HCT116 (cell line): ENCODE data around the gene GPR85. TPM values are rescaled to one million over a fixed set of nuclear protein-coding genes. Genes with fewer than 3 reads are reported as not detected.

Experiments used
- ATAC-seq: fragments of 200-7000 bp; cut with Tn5 transposase; 2 replicates; pipeline ENCODE4 v1.9.1; 2020; ENCODE audit warnings: mild to moderate bottlenecking, moderate library complexity
- BruUV-seq: library from RNA; stranded (reverse); fragments of 400-500 nt; replicated peaks from 2 replicates; lab custom pipeline; 2021; lab: Mats Ljungman, UMichigan
- CTCF ChIA-PET: fragments of 300-600 bp; sonication (Branson Sonifier 250); formaldehyde crosslinking; loops from one replicate; lab custom pipeline; 2021; ENCODE audit warnings: antibody characterized with exemption; lab: Charles Lee
- POLR2A ChIA-PET: fragments of 300-600, 350-600 bp; sonication (Branson Sonifier 250); formaldehyde crosslinking; loops from one replicate; lab custom pipeline; 2021; ENCODE audit warnings: antibody characterized with exemption; lab: Charles Lee
- RAD21 ChIA-PET, 2 experiments: fragments of 300-600 bp; sonication (Branson Sonifier 250); formaldehyde crosslinking; loops; one replicate each; lab custom pipeline; 2023; ENCODE audit warnings: low total read pairs in 2 of 2; ENCODE audit not compliant: uncharacterized antibody in 2 of 2, unreplicated experiment in 2 of 2, low non-redundant PET in 1 of 2; lab: Charles Lee
- DNase-seq: peaks from one replicate; pipeline ENCODE4 v3.0.0-alpha.2; 2010; ENCODE audit warnings: low read depth, low spot score
- H2AFZ ChIP-seq: fragments of 200-600 bp; shearing (Covaris generic), sonication (generic); 2 replicates; pipeline ENCODE4 v1.6.1; 2017; ENCODE audit warnings: low read depth, mixed run types, mixed read lengths, antibody characterized with exemption, low read length; ENCODE audit not compliant: poor library complexity, severe bottlenecking
- H3K27ac ChIP-seq: 2 replicates; pipeline ENCODE4 v1.5.1; 2012; ENCODE audit warnings: low read depth, low read length
- H3K27me3 ChIP-seq: fragments of 200-600 bp; sonication (generic); 2 replicates; pipeline ENCODE4 v1.6.1; 2016; ENCODE audit warnings: mixed run types, low read length, mixed read lengths; ENCODE audit not compliant: insufficient read depth
- H3K36me3 ChIP-seq, 2 experiments: fragments of 200-500 bp in 1 of 2; fragments of 200-600 bp in 1 of 2; sonication (Bioruptor generic) in 1 of 2; sonication (generic) in 1 of 2; 2 replicates each; pipeline versions ENCODE4 v1.5.1 to v1.6.1; 2014 to 2016; ENCODE audit warnings: low read length in 2 of 2, inconsistent platforms in 1 of 2, mixed read lengths in 1 of 2, mixed run types in 1 of 2; ENCODE audit not compliant: insufficient read depth in 2 of 2, control insufficient read depth in 1 of 2
- H3K4me1 ChIP-seq, 2 experiments: fragments of 200-600 bp in 1 of 2; sonication (generic) in 1 of 2; 2 replicates each; pipeline versions ENCODE4 v1.5.1 to v1.6.1; 2012 to 2017; ENCODE audit warnings: low read length in 2 of 2, inconsistent platforms in 1 of 2, mild to moderate bottlenecking in 1 of 2, mixed read lengths in 1 of 2, mixed run types in 1 of 2, moderate library complexity in 1 of 2; ENCODE audit not compliant: insufficient read depth in 2 of 2, control insufficient read depth in 1 of 2
- H3K4me2 ChIP-seq: fragments of 200-600 bp; sonication (generic); 2 replicates; pipeline ENCODE4 v1.6.1; 2017; ENCODE audit warnings: mixed run types, low read length, mixed read lengths
- H3K4me3 ChIP-seq, 2 experiments: fragments of 200-600 bp in 1 of 2; sonication (generic) in 1 of 2; replicated peaks in 1 of 2; 2 replicates each; pipeline ENCODE4 v1.5.1; 2011 to 2016; ENCODE audit warnings: low read length in 2 of 2, control low read depth in 1 of 2, low read depth in 1 of 2, mild to moderate bottlenecking in 1 of 2, mixed read lengths in 1 of 2, mixed run types in 1 of 2
- H3K79me2 ChIP-seq: fragments of 200-600 bp; sonication (generic); 2 replicates; pipeline ENCODE4 v1.6.1; 2017; ENCODE audit warnings: mild to moderate bottlenecking, mixed run types, low read length, moderate library complexity, mixed read lengths; ENCODE audit not compliant: insufficient read depth
- H3K9ac ChIP-seq: fragments of 200-600 bp; sonication (generic); 2 replicates; pipeline ENCODE4 v1.6.1; 2016; ENCODE audit warnings: low read length, mixed read lengths
- H3K9me2 ChIP-seq: fragments of 200-600 bp; sonication (generic), shearing (Covaris generic); 2 replicates; pipeline ENCODE4 v1.6.1; 2017; ENCODE audit warnings: mixed run types, mild to moderate bottlenecking, moderate library complexity; ENCODE audit not compliant: insufficient read depth
- H3K9me3 ChIP-seq, 2 experiments: fragments of 200-500 bp in 1 of 2; fragments of 200-600 bp in 1 of 2; sonication (Bioruptor generic) in 1 of 2; sonication (generic) in 1 of 2; 2 replicates each; pipeline ENCODE4 v1.6.1; 2014 to 2017; ENCODE audit warnings: low read length in 2 of 2, mixed read lengths in 2 of 2, inconsistent platforms in 1 of 2, low read depth in 1 of 2, mild to moderate bottlenecking in 1 of 2, mixed run types in 1 of 2, moderate library complexity in 1 of 2; ENCODE audit not compliant: control insufficient read depth in 1 of 2, insufficient read depth in 1 of 2
- H4K20me1 ChIP-seq: fragments of 200-600 bp; sonication (generic), shearing (Covaris generic); 2 replicates; pipeline ENCODE4 v1.6.1; 2017; ENCODE audit warnings: mixed run types, mild to moderate bottlenecking, moderate library complexity; ENCODE audit not compliant: insufficient read depth
- CBX3 ChIP-seq: IDR thresholded peaks from 2 replicates; pipeline ENCODE4 v1.6.1; 2012; ENCODE audit warnings: low read depth
- CEBPB ChIP-seq: IDR thresholded peaks from 2 replicates; pipeline ENCODE4 v1.6.1; 2012; ENCODE audit warnings: low read depth
- EGR1 ChIP-seq: IDR thresholded peaks from 2 replicates; pipeline ENCODE4 v1.6.1; 2012; ENCODE audit warnings: low read depth
- ELF1 ChIP-seq: IDR thresholded peaks from 2 replicates; pipeline ENCODE4 v1.6.1; 2012; ENCODE audit warnings: low read depth, borderline replicate concordance
- EZH2 ChIP-seq: fragments of 200-600 bp; sonication (generic); IDR thresholded peaks from 2 replicates; pipeline ENCODE4 v1.6.1; 2017; ENCODE audit warnings: antibody characterized with exemption, mixed run types
- EZH2phosphoT487 ChIP-seq: fragments of 200-600 bp; IDR thresholded peaks from 2 replicates; pipeline ENCODE4 v1.6.1; 2018; ENCODE audit warnings: antibody characterized with exemption, borderline replicate concordance
- JUND ChIP-seq: IDR thresholded peaks from 2 replicates; pipeline ENCODE4 v1.6.1; 2012
- POLR2A ChIP-seq: IDR thresholded peaks from 2 replicates; pipeline ENCODE4 v1.7.0; 2011; ENCODE audit warnings: borderline replicate concordance; ENCODE audit not compliant: insufficient read depth, insufficient read length; ENCODE audit errors: extremely low read depth
- POLR2AphosphoS5 ChIP-seq: IDR thresholded peaks from 2 replicates; pipeline ENCODE4 v1.6.1; 2011; ENCODE audit warnings: mild to moderate bottlenecking, low read depth, low read length, moderate library complexity
- RAD21 ChIP-seq: IDR thresholded peaks from 2 replicates; pipeline ENCODE4 v1.6.1; 2012; ENCODE audit warnings: low read depth, mild to moderate bottlenecking
- SIN3A ChIP-seq: IDR thresholded peaks from 2 replicates; pipeline ENCODE4 v1.6.1; 2012; ENCODE audit warnings: low read depth
- SP1 ChIP-seq: IDR thresholded peaks from 2 replicates; pipeline ENCODE4 v1.6.1; 2012; ENCODE audit warnings: low read depth
- SRF ChIP-seq: IDR thresholded peaks from 2 replicates; pipeline ENCODE4 v1.6.1; 2012; ENCODE audit warnings: low read depth
- TCF7L2 ChIP-seq: IDR thresholded peaks from 2 replicates; pipeline ENCODE4 v1.7.0; 2011; ENCODE audit warnings: borderline replicate concordance, inconsistent platforms; ENCODE audit not compliant: insufficient read depth, insufficient read length; ENCODE audit errors: extremely low read depth
- ZFX ChIP-seq: fragments of 450-650 bp; IDR thresholded peaks from 2 replicates; pipeline ENCODE4 v1.6.1; 2017
- ZNF274 ChIP-seq: fragments of 200-500 bp; sonication (Bioruptor generic); IDR thresholded peaks from 2 replicates; pipeline ENCODE4 v1.6.1; 2014; ENCODE audit warnings: mild to moderate bottlenecking, low read depth, low read length, inconsistent platforms
- intact Hi-C: fragments of 100-400 bp; cut with micrococcal nuclease; formaldehyde crosslinking; loops from 2 replicates; pipeline ENCODE4 v1.10.0; 2022
- total RNA-seq: library from RNA; stranded (reverse); gene quantifications from one replicate; pipeline ENCODE4 v1.2.1, GENCODE V29; 2021; ENCODE audit not compliant: unreplicated experiment
- TF ChIP-seq, protein P1 (sequence below): IDR thresholded peaks from 2 replicates; pipeline ENCODE4 v1.6.1; 2012; ENCODE audit warnings: low read depth
- TF ChIP-seq, protein P2 (sequence below): IDR thresholded peaks from 2 replicates; pipeline ENCODE4 v1.6.1; 2012

The GPR85 gene
- total RNA-seq, 1 experiment from 2014 or later, result not detected

DNA sequence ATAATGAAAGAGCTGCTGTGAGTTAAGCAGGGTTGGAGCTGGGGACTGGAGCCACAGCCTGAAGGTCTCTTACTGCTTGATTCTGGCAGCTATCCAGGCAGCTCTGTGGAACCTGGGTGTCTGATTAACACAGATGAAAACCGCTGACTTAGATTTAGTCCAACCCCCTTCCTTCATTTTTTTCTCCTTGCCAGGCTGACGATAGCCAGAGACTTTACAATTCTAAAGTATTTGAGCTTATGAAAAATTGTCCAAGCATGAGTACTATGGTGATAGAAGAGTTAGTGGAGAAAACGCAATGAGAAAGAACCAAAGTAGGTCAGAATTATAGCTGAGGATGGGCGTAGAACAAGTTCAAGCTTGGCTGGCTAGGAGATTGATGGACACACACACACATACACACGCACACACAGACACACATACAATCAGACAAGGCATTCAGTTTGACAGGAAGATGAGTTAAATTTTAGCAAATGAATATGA is 13.5 kb upstream of the GPR85 start (continued):
- TF ChIP-seq, protein P1, sequence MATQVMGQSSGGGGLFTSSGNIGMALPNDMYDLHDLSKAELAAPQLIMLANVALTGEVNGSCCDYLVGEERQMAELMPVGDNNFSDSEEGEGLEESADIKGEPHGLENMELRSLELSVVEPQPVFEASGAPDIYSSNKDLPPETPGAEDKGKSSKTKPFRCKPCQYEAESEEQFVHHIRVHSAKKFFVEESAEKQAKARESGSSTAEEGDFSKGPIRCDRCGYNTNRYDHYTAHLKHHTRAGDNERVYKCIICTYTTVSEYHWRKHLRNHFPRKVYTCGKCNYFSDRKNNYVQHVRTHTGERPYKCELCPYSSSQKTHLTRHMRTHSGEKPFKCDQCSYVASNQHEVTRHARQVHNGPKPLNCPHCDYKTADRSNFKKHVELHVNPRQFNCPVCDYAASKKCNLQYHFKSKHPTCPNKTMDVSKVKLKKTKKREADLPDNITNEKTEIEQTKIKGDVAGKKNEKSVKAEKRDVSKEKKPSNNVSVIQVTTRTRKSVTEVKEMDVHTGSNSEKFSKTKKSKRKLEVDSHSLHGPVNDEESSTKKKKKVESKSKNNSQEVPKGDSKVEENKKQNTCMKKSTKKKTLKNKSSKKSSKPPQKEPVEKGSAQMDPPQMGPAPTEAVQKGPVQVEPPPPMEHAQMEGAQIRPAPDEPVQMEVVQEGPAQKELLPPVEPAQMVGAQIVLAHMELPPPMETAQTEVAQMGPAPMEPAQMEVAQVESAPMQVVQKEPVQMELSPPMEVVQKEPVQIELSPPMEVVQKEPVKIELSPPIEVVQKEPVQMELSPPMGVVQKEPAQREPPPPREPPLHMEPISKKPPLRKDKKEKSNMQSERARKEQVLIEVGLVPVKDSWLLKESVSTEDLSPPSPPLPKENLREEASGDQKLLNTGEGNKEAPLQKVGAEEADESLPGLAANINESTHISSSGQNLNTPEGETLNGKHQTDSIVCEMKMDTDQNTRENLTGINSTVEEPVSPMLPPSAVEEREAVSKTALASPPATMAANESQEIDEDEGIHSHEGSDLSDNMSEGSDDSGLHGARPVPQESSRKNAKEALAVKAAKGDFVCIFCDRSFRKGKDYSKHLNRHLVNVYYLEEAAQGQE, result no peak
- TF ChIP-seq EGR1, result no peak
- no peak for TF ChIP-seq CEBPB
- no peak for TF ChIP-seq ZNF274
- TF ChIP-seq ZFX, result no peak
- no peak for TF ChIP-seq TCF7L2
- no peak for TF ChIP-seq SRF
- no peak for TF ChIP-seq SIN3A
- TF ChIP-seq, all 23 proteins: peak for 0

DNA sequence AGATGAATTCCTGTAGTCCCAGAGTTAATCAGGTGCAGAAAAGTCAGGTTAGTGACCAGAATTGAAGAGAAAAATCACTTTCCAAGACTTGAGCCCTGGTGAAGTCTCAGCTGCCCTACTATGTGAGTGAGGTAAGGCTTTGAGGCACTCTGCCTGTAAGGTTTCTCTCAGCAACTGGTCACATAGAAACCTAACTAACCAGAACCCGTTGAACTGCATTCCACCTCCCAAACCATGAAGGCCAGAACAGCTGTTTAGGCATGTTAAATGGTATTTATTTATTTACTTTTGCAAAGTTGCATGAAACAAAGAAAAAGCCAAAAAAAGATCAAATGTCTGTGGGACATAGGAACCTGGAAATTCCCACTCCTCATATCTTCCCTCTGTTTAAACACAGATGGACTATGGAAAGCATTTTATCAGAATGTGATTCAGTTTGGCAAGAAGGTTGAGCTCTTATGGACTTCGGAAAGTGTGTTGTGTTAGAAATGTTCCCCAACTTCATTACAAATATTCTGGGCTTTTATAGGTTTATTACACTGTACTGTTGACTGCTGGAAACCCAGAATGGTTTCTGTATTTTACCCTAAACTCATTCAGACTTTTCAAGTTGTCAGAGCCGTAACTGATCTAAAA is 12.8 kb upstream of the GPR85 start:
- Histone ChIP-seq H3K27ac (no peak overlapping the region), H3K79me2 (no peaks in the 10 kb centered on the region), H4K20me1 (no peaks in the 10 kb centered on the region), H3K4me3 (no peak overlapping the region), H3K27me3 (no peaks in the 10 kb centered on the region), H3K9me2 (no peaks in the 10 kb centered on the region), H3K9ac (no peak overlapping the region), H3K4me2 (no peak overlapping the region), H3K4me1 (no peaks in the 10 kb centered on the region; a peak in 1 of 4 replicates), H2AFZ (no peak overlapping the region), H3K9me3 (no peaks in the 10 kb centered on the region), H3K36me3 (no peaks in the 10 kb centered on the region)
- ChIA-PET POLR2A (no interaction called here), CTCF (interaction anchor here (1.2 kb wide), 1 partner anchor 60 kb away, joined by 3 read pairs; no protein-coding TSS in a partner anchor), RAD21 (no interaction called here)
- no peak for TF ChIP-seq JUND
- no peak for TF ChIP-seq EGR1
- TF ChIP-seq POLR2AphosphoS5, result no peak
- TF ChIP-seq SP1, result no peak
- no peak for TF ChIP-seq CBX3
- no peak for TF ChIP-seq EZH2phosphoT487
- TF ChIP-seq, protein P2, sequence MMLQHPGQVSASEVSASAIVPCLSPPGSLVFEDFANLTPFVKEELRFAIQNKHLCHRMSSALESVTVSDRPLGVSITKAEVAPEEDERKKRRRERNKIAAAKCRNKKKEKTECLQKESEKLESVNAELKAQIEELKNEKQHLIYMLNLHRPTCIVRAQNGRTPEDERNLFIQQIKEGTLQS, result no peak
- no peak for TF ChIP-seq RAD21
- TF ChIP-seq POLR2A, result no peak
- TF ChIP-seq SRF, result no peak
- TF ChIP-seq, protein P1, result no peak
- TF ChIP-seq ZNF274, result no peak
- no peak for TF ChIP-seq ELF1
- TF ChIP-seq CEBPB, result no peak
- TF ChIP-seq EZH2, result no peak
- intact Hi-C loops, result no loop called here
- no peak for DNase-seq
- ATAC-seq, result no peak
- BruUV-seq, result no TSS peak
